GM12878 (cell line): ENCODE data around the gene TRANK1. TPM values are rescaled to one million over a fixed set of nuclear protein-coding genes. Genes with fewer than 3 reads are reported as not detected.

Source experiments
- ATAC-seq: fragments of 200-7000 bp; cut with Tn5 transposase; 3 replicates; pipeline ENCODE4 v1.9.1; 2020; ENCODE audit warnings: mild to moderate bottlenecking, moderate library complexity
- BruUV-seq: library from RNA; stranded (reverse); fragments of 400-500 nt; replicated peaks from 2 replicates; lab custom pipeline; 2021; lab: Mats Ljungman, UMichigan
- CTCF ChIA-PET: fragments of 300-600 bp; sonication (Branson Sonifier 250); formaldehyde crosslinking; extraction: SDS; loops from one replicate; lab custom pipeline; 2021; ENCODE audit warnings: inconsistent platforms; lab: Yijun Ruan, JAX
- POLR2A ChIA-PET: fragments of 350-600 bp; formaldehyde crosslinking; extraction: SDS; loops from one replicate; lab custom pipeline; 2021; ENCODE audit warnings: inconsistent platforms; lab: Charles Lee
- RAD21 ChIA-PET: fragments of 300-600 bp; sonication (Branson Sonifier 250); formaldehyde crosslinking; loops from one replicate; lab custom pipeline; 2023; ENCODE audit warnings: antibody characterized with exemption; ENCODE audit not compliant: unreplicated experiment; lab: Charles Lee
- SMC1A ChIA-PET: fragments of 300-600 bp; sonication (Branson Sonifier 250); formaldehyde crosslinking; loops from one replicate; lab custom pipeline; 2023; ENCODE audit not compliant: unreplicated experiment, uncharacterized antibody; lab: Charles Lee
- DNase-seq: peaks from one replicate; pipeline ENCODE4 v3.0.0-alpha.2; 2011; ENCODE audit warnings: low read depth, low spot score
- FAIRE-seq: peaks from 3 replicates; lab custom pipeline; 2011; peaks lifted over from hg19 to GRCh38; lab: Jason Lieb, UNC
- H2AFZ ChIP-seq: 2 replicates; pipeline ENCODE4 v1.6.0; 2011; ENCODE audit warnings: low read depth, low read length, control low read depth; ENCODE audit not compliant: control insufficient read depth
- H3K27ac ChIP-seq: 2 replicates; pipeline ENCODE4 v1.5.1; 2011; ENCODE audit warnings: control low read depth; ENCODE audit not compliant: control insufficient read depth, insufficient read depth
- H3K27me3 ChIP-seq, 2 experiments: replicated peaks in 1 of 2; 2 replicates each; pipeline versions ENCODE4 v1.6.0 to v1.6.1; 2011; ENCODE audit warnings: low read length in 1 of 2; ENCODE audit not compliant: control insufficient read depth in 2 of 2, insufficient read depth in 2 of 2
- H3K36me3 ChIP-seq, 2 experiments: 2 replicates each; pipeline ENCODE4 v1.5.1; 2011; ENCODE audit warnings: low read length in 1 of 2; ENCODE audit not compliant: control insufficient read depth in 2 of 2, insufficient read depth in 2 of 2
- H3K4me1 ChIP-seq: 2 replicates; pipeline ENCODE4 v1.6.1; 2011; ENCODE audit warnings: mild to moderate bottlenecking, low read length, moderate library complexity, mixed read lengths; ENCODE audit not compliant: control insufficient read depth, insufficient read depth
- H3K4me2 ChIP-seq: 2 replicates; pipeline ENCODE4 v1.6.0; 2011; ENCODE audit warnings: control low read depth; ENCODE audit not compliant: control insufficient read depth, insufficient read depth
- H3K4me3 ChIP-seq: fragments of 200-600 bp; sonication (generic); 2 replicates; pipeline ENCODE4 v1.5.1; 2016
- H3K79me2 ChIP-seq: 2 replicates; pipeline ENCODE4 v1.6.0; 2011; ENCODE audit warnings: low read length; ENCODE audit not compliant: control insufficient read depth, insufficient read depth
- H3K9ac ChIP-seq: 2 replicates; pipeline ENCODE4 v1.8.0; 2011; ENCODE audit warnings: low read length, control low read depth, mixed read lengths; ENCODE audit not compliant: control insufficient read depth, insufficient read depth
- H3K9me3 ChIP-seq: replicated peaks from 3 replicates; pipeline ENCODE4 v1.5.1; 2011; ENCODE audit warnings: mild to moderate bottlenecking, low read length; ENCODE audit not compliant: control insufficient read depth, insufficient read depth
- H4K20me1 ChIP-seq: 2 replicates; pipeline ENCODE4 v1.6.0; 2011; ENCODE audit not compliant: control insufficient read depth, insufficient read depth
- BCLAF1 ChIP-seq: fragments of 450-650 bp; IDR thresholded peaks from 2 replicates; pipeline ENCODE4 v1.6.1; 2017; ENCODE audit warnings: antibody characterized with exemption, mild to moderate bottlenecking, moderate library complexity
- BMI1 ChIP-seq: fragments of 450-650 bp; IDR thresholded peaks from 2 replicates; pipeline ENCODE4 v1.6.1; 2016; ENCODE audit warnings: mild to moderate bottlenecking, moderate library complexity, borderline replicate concordance
- CEBPB ChIP-seq, 2 experiments: fragments of 150-350 bp in 1 of 2; IDR thresholded peaks; 2 replicates each; pipeline ENCODE4 v1.6.1; 2012 to 2014; ENCODE audit warnings: low read depth in 2 of 2, low read length in 2 of 2, borderline replicate concordance in 1 of 2, inconsistent platforms in 1 of 2
- CHD1 ChIP-seq: IDR thresholded peaks from 2 replicates; pipeline ENCODE4 v1.6.1; 2012; ENCODE audit warnings: low read depth, low read length, improper control_type of control experiment
- CREM ChIP-seq: IDR thresholded peaks from 2 replicates; pipeline ENCODE4 v1.6.1; 2014; ENCODE audit warnings: antibody characterized with exemption, low read depth
- EED ChIP-seq: sonication (generic); IDR thresholded peaks from 2 replicates; pipeline ENCODE4 v1.6.1; 2016; ENCODE audit warnings: antibody characterized with exemption, low read depth
- FOXM1 ChIP-seq: IDR thresholded peaks from 2 replicates; pipeline ENCODE4 v1.6.1; 2012; ENCODE audit warnings: low read depth, mild to moderate bottlenecking, inconsistent platforms, low read length, moderate library complexity
- IKZF1 ChIP-seq: fragments of 450-650 bp; conservative IDR thresholded peaks from 2 replicates; pipeline ENCODE4 v1.6.1; 2017; ENCODE audit warnings: antibody characterized with exemption, mild to moderate bottlenecking
- NR2F1 ChIP-seq: fragments of 450-650 bp; conservative IDR thresholded peaks from 2 replicates; pipeline ENCODE4 v1.6.1; 2017; ENCODE audit warnings: mild to moderate bottlenecking
- RBBP5 ChIP-seq: fragments of 200-600 bp; sonication (generic); conservative IDR thresholded peaks from 2 replicates; pipeline ENCODE4 v1.6.1; 2016
- REST ChIP-seq: IDR thresholded peaks from 2 replicates; pipeline ENCODE4 v1.6.1; 2012; ENCODE audit warnings: mild to moderate bottlenecking, low read depth, low read length
- SP1 ChIP-seq: IDR thresholded peaks from one replicate; pipeline ENCODE4 v1.6.1; 2011; ENCODE audit warnings: low read depth, low read length
- SREBF1 ChIP-seq: IDR thresholded peaks from 2 replicates; pipeline ENCODE4 v1.6.1; 2012; ENCODE audit warnings: mild to moderate bottlenecking, low read length
- TBL1XR1 ChIP-seq: IDR thresholded peaks from 2 replicates; pipeline ENCODE4 v1.6.1; 2012; ENCODE audit warnings: low read depth, low read length, improper control_type of control experiment
- USF2 ChIP-seq: IDR thresholded peaks from 2 replicates; pipeline ENCODE4 v1.6.1; 2011; ENCODE audit warnings: low read depth, low read length, improper control_type of control experiment, borderline replicate concordance
- YBX1 ChIP-seq: fragments of 450-650 bp; IDR thresholded peaks from 2 replicates; pipeline ENCODE4 v1.6.1; 2016; ENCODE audit warnings: antibody characterized with exemption
- WGBS: methylation state at CpG from one replicate; pipeline ENCODE4 v1.1.6; 2016; ENCODE audit warnings: low lambda C conversion rate; ENCODE audit not compliant: insufficient replicate concordance, insufficient coverage; ENCODE audit errors: missing lambda C conversion rate; 5-methylcytosine and 5-hydroxymethylcytosine counted together
- in situ Hi-C: fragments of 300-500 bp; cut with MboI; formaldehyde crosslinking; loops from 9 replicates; pipeline ENCODE4 v1.14.3; 2018; ENCODE audit warnings: mixed read lengths
- intact Hi-C: fragments of 100-400 bp; cut with micrococcal nuclease; formaldehyde crosslinking; loops from one replicate; pipeline ENCODE4 v1.14.2; 2022; ENCODE audit not compliant: unreplicated experiment
- polyA plus RNA-seq, 11 experiments: library from polyadenylated mRNA; depleted of rRNA in 4 of 11; unstranded in 6 of 11; stranded (reverse) in 5 of 11; fragments of >200 nt; fragmentation: Nextera tagmentation in 4 of 11; fragmentation: Illumina TruSeq in 1 of 11; extraction: Ambion mirVana in 4 of 11; extraction: Trizol in 1 of 11; gene quantifications; 1 replicate in 1 of 11; 2 replicates in 10 of 11; pipeline versions ENCODE4 v1.2.1 to v1.2.3, GENCODE V29; 2011 to 2016; ENCODE audit warnings: inconsistent platforms in 2 of 11, missing spikeins in 2 of 11, low read depth in 1 of 11
- total RNA-seq, 4 experiments: library from RNA; depleted of rRNA in 3 of 4; stranded (reverse); fragments of >200 nt in 3 of 4; fragmentation: Illumina TruSeq in 1 of 4; extraction: Trizol in 1 of 4; gene quantifications; 2 replicates each; pipeline versions ENCODE4 v1.2.1 to v1.2.3, GENCODE V29; 2013 to 2021

TRANK1 gene
- total and polyA plus RNA-seq, 10 of the 15 experiments (the other 5 are each of a cell fraction or from before 2014, with no cell fraction given): 0.46 to 8.8 (median 1.1) TPM

GRCh38 chr3:36843065-36844051 is 101.5 kb downstream of the TRANK1 start (continued):
- no peak for TF ChIP-seq YBX1

- Histone ChIP-seq H4K20me1 (no peaks in the 10 kb centered on the region), H3K9ac (no peak overlapping the region)
- CTCF ChIA-PET: no interaction called here
- intact Hi-C loops: no loop called here
- SMC1A ChIA-PET: no interaction called here
- WGBS: 76% methylated on average over 5 of the region's 5 CpGs
- TF ChIP-seq BMI1 (no peak), SREBF1 (no peak), CEBPB (IDR thresholded peaks at IDR 0.05; ENCODE audit: borderline replicate concordance in 1 of 2, low read depth in 2 of 2, low read length in 2 of 2) (no peak), YBX1 (no peak), BCLAF1 (no peak), FOXM1 (no peak), IKZF1 (no peak), SP1 (no peak), REST (no peak), CHD1 (no peak), NR2F1 (no peak), CREM (no peak), USF2 (no peak), RBBP5 (no peak), TBL1XR1 (no peak), EED (no peak)
- TF ChIP-seq, all 136 proteins: peak for 0
- Histone ChIP-seq H3K4me2 (no peak overlapping the region), H3K4me1 (peaks cover 3% of the 10 kb centered on the region), H3K4me3 (no peak overlapping the region), H3K27ac (no peak overlapping the region), H3K27me3 (no peaks in the 10 kb centered on the region), H2AFZ (no peak overlapping the region), H3K36me3 (no peaks in the 10 kb centered on the region; a peak in 1 of 4 replicates), H3K79me2 (no peaks in the 10 kb centered on the region), H3K9me3 (peaks cover 5% of the 10 kb centered on the region; the same call in 2 of the 3 replicates)
- RAD21 ChIA-PET: no interaction called here
- POLR2A ChIA-PET: no interaction called here
- FAIRE-seq (no peak), ATAC-seq (no peak; the same call in 2 of the 3 replicates), DNase-seq (no peak)
- in situ Hi-C loops: no loop called here
- no TSS peak for BruUV-seq
Measured at GRCh38 chr3:36842275-36842674, 102.6 kb downstream of the TRANK1 start.
